Peyer's patch (tissue), 4 donors: ENCODE results near the gene LAMC3. TPM values are rescaled to one million over a fixed set of nuclear protein-coding genes. Genes with fewer than 3 reads are reported as not detected.

Experiments used
- DNase-seq, 3 donors: peaks; one replicate each; pipeline ENCODE4 v3.0.0-alpha.2; 2017 to 2019
- H3K27ac ChIP-seq, 4 donors: fragments of 200-600 bp; sonication (generic); one replicate each; pipeline ENCODE4 v1.5.1; 2016 to 2019
- H3K27me3 ChIP-seq, 2 donors: fragments of 200-600 bp; sonication (generic); one replicate each; pipeline ENCODE4 v1.5.1; 2019
- H3K36me3 ChIP-seq, 3 donors: fragments of 200-600 bp; sonication (generic); one replicate each; pipeline ENCODE4 v1.5.1; 2016 to 2019
- H3K4me1 ChIP-seq, 4 donors: fragments of 200-600 bp; sonication (generic); one replicate each; pipeline ENCODE4 v1.5.1; 2016 to 2019
- H3K4me3 ChIP-seq, 4 donors: fragments of 200-600 bp; sonication (generic); 1 replicate in 3 of 4; 2 replicates in 1 of 4; pipeline ENCODE4 v1.5.1; 2016 to 2019; ENCODE audit warnings: mild to moderate bottlenecking in 1 of 4
- H3K9me3 ChIP-seq, 4 donors: fragments of 200-600 bp; sonication (generic); one replicate each; pipeline ENCODE4 v1.5.1; 2016 to 2019; ENCODE audit warnings: mild to moderate bottlenecking in 1 of 4
- CTCF ChIP-seq, 6 experiments: fragments of 450-650 bp in 4 of 6; fragments of 200-600 bp in 2 of 6; sonication (generic) in 1 of 6; IDR thresholded peaks; one replicate each; pipeline ENCODE4 v1.5.1; 2017 to 2019; ENCODE audit warnings: antibody characterized with exemption in 6 of 6, mild to moderate bottlenecking in 3 of 6, moderate library complexity in 1 of 6
- POLR2A ChIP-seq, 2 donors: fragments of 450-650 bp; IDR thresholded peaks; one replicate each; pipeline ENCODE4 v1.5.1; 2017; ENCODE audit warnings: antibody characterized with exemption in 2 of 2, mild to moderate bottlenecking in 2 of 2, moderate library complexity in 2 of 2
- total RNA-seq, 4 donors: library from RNA; depleted of rRNA; stranded (reverse); fragments of >200 nt; gene quantifications; one replicate each; pipeline ENCODE4 v1.1.0, GENCODE V29; 2016

The LAMC3 gene
- total RNA-seq, 4 donors from 2014 or later: 1.6 to 4.1 (median 3.9) TPM; not detected in 1

GRCh38 chr9:131012023-131012334 lies 3.0 kb downstream of the LAMC3 start:
- no peaks in the 10 kb centered on the region for H3K9me3 ChIP-seq
- TF ChIP-seq CTCF (IDR thresholded peaks at IDR 0.05) (no peak), POLR2A (IDR thresholded peaks at IDR 0.05) (no peak)
- DNase-seq: no peak
- H3K27ac ChIP-seq: no peak overlapping the region
- H3K36me3 ChIP-seq: no peaks in the 10 kb centered on the region
- peaks cover 0 to 9% (median 3%) of the 10 kb centered on the region in 4 donors for H3K4me1 ChIP-seq
- H3K4me3 ChIP-seq: no peak overlapping the region
- H3K27me3 ChIP-seq: peaks cover 0 to 6% of the 10 kb centered on the region in 2 donors

- TF ChIP-seq POLR2A (IDR thresholded peaks at IDR 0.05) (no peak), CTCF (IDR thresholded peaks at IDR 0.05) (no peak)
- Histone ChIP-seq H3K4me1 (peaks cover 0 to 9% (median 3%) of the 10 kb centered on the region in 4 donors), H3K4me3 (no peak overlapping the region), H3K27ac (no peak overlapping the region), H3K9me3 (no peaks in the 10 kb centered on the region), H3K27me3 (peaks cover 0 to 6% of the 10 kb centered on the region in 2 donors), H3K36me3 (no peaks in the 10 kb centered on the region)
- DNase-seq: no peak
Measured at GRCh38 chr9:131012396-131012917, 3.5 kb downstream of the LAMC3 start.

- Histone ChIP-seq H3K27ac (no peak overlapping the region), H3K4me1 (peaks cover 0 to 9% (median 3%) of the 10 kb centered on the region in 4 donors), H3K36me3 (no peaks in the 10 kb centered on the region), H3K9me3 (no peaks in the 10 kb centered on the region), H3K4me3 (no peak overlapping the region), H3K27me3 (peaks cover 0 to 6% of the 10 kb centered on the region in 2 donors)
- TF ChIP-seq CTCF (IDR thresholded peaks at IDR 0.05): no peak
- no peak for TF ChIP-seq POLR2A (IDR thresholded peaks at IDR 0.05)
- no peak for DNase-seq
Measured at GRCh38 chr9:131013015-131013755, 4.2 kb downstream of the LAMC3 start.

GRCh38 chr9:131013771-131014676 lies 5.0 kb downstream of the LAMC3 start:
- H3K36me3 ChIP-seq: no peaks in the 10 kb centered on the region
- H3K4me1 ChIP-seq: peaks cover 0 to 6% (median 2%) of the 10 kb centered on the region in 4 donors
- H3K4me3 ChIP-seq: no peak overlapping the region
- TF ChIP-seq POLR2A (IDR thresholded peaks at IDR 0.05) (no peak), CTCF (IDR thresholded peaks at IDR 0.05) (no peak)
- DNase-seq: no peak
- no peak overlapping the region for H3K27ac ChIP-seq
- H3K9me3 ChIP-seq: no peaks in the 10 kb centered on the region
- H3K27me3 ChIP-seq: peaks cover 0 to 6% of the 10 kb centered on the region in 2 donors

GRCh38 chr9:131015112-131015511 lies 6.1 kb downstream of the LAMC3 start:
- Histone ChIP-seq H3K9me3 (no peaks in the 10 kb centered on the region), H3K27ac (no peak overlapping the region), H3K36me3 (no peaks in the 10 kb centered on the region), H3K4me1 (no peaks in the 10 kb centered on the region), H3K27me3 (no peaks in the 10 kb centered on the region), H3K4me3 (no peak overlapping the region)
- no peak for TF ChIP-seq POLR2A (IDR thresholded peaks at IDR 0.05)
- TF ChIP-seq CTCF (IDR thresholded peaks at IDR 0.05): no peak
- DNase-seq: no peak
